Adrenal gland (tissue), 12 donors: Measurements from ENCODE around the gene SPACA5. TPM values are rescaled to one million over a fixed set of nuclear protein-coding genes. Genes with fewer than 3 reads are reported as not detected.
"Not testable (repeated sequence)": the region's sequence is repeated elsewhere in the genome, so short reads cannot be mapped to it uniquely, and the experiment has no call there.

Experiments used
- DNase-seq, 7 donors: peaks; one replicate each; pipeline ENCODE4 v3.0.0-alpha.2; 2019 to 2020
- H3K27ac ChIP-seq, 5 donors: fragments of 200-600 bp; sonication (generic) in 4 of 5; 1 replicate in 3 of 5; 2 replicates in 2 of 5; pipeline versions ENCODE4 v1.5.1 to v1.8.0; 2016 to 2020; ENCODE audit warnings: mild to moderate bottlenecking in 1 of 5
- H3K27me3 ChIP-seq: fragments of 200-600 bp; 2 replicates; pipeline ENCODE4 v1.8.0; 2021
- H3K36me3 ChIP-seq, 2 donors: fragments of 200-600 bp; replicated peaks in 1 of 2; 1 replicate in 1 of 2; 2 replicates in 1 of 2; pipeline versions ENCODE4 v1.5.1 to v1.8.0; 2018 to 2022
- H3K4me1 ChIP-seq, 2 donors: fragments of 200-600 bp; replicated peaks in 1 of 2; 1 replicate in 1 of 2; 2 replicates in 1 of 2; pipeline versions ENCODE4 v1.5.1 to v1.8.0; 2018 to 2021
- H3K4me3 ChIP-seq, 4 donors: fragments of 200-600 bp; sonication (generic) in 3 of 4; one replicate each; pipeline ENCODE4 v1.5.1; 2016 to 2018
- H3K9me3 ChIP-seq, 3 donors: fragments of 200-600 bp; sonication (generic) in 1 of 3; replicated peaks in 1 of 3; 1 replicate in 2 of 3; 2 replicates in 1 of 3; pipeline versions ENCODE4 v1.5.1 to v1.8.0; 2016 to 2021
- CTCF ChIP-seq, 6 experiments: fragments of 450-650 bp in 4 of 6; fragments of 200-600 bp in 2 of 6; sonication (generic) in 1 of 6; IDR thresholded peaks; 1 replicate in 5 of 6; 2 replicates in 1 of 6; pipeline versions ENCODE4 v1.5.1 to v1.8.0; 2016 to 2021; ENCODE audit warnings: antibody characterized with exemption in 6 of 6, mild to moderate bottlenecking in 2 of 6, moderate library complexity in 1 of 6
- POLR2A ChIP-seq, 2 donors: fragments of 450-650 bp; IDR thresholded peaks; one replicate each; pipeline ENCODE4 v1.6.1; 2017; ENCODE audit warnings: antibody characterized with exemption in 2 of 2, mild to moderate bottlenecking in 2 of 2, moderate library complexity in 1 of 2
- WGBS, 4 donors: extraction: QIAGEN DNeasy Blood & Tissue Kit in 2 of 4; methylation state at CpG; one replicate each; pipeline versions ENCODE4 v1.1.5 to v1.1.7; 2013 to 2017; 5-methylcytosine and 5-hydroxymethylcytosine counted together
- intact Hi-C, 2 donors: fragments of 100-400 bp; cut with DNase I; formaldehyde crosslinking; loops; one replicate each; pipeline versions ENCODE4 v1.14.1 to v1.15.0; 2022 to 2023
- polyA plus RNA-seq, 3 donors: library from polyadenylated mRNA; stranded (reverse); fragments of 200-250 nt in 2 of 3; fragments of 350-450 nt in 1 of 3; fragmentation: Illumina TruSeq in 1 of 3; extraction: RNeasy Lipid Tissue Mini Kit (QIAGEN cat#74804) in 1 of 3; gene quantifications; one replicate each; pipeline ENCODE4 v1.2.3, GENCODE V29; 2013 to 2014
- total RNA-seq, 9 donors: library from RNA; depleted of rRNA in 4 of 9; stranded (reverse); fragments of >200 nt in 4 of 9; fragments of 120-200 nt in 1 of 9; fragmentation: NEBNext Ultra II Directional in 1 of 9; extraction: Animal tissue kit (Norgen Biotek cat#: 25700) in 1 of 9; gene quantifications; one replicate each; pipeline versions ENCODE4 v1.1.0 to v1.2.4, GENCODE V29; 2013 to 2023
- donor health status: healthy with polysubstance abuse.
- donor health status: Bipolar disorder and iron deficiency.
- donor health status: DM: yes; HTN: yes; CAD: no.
- donor health status: DM: no; HTN: no; CAD: no.
- donor health status: DM: no; HTN: no; CAD: no.
- donor health status: DM: yes; HTN: yes; CAD: no.

The SPACA5 gene
- total and polyA plus RNA-seq, 12 donors, result not detected

- intact Hi-C loops, result no loop called here
- WGBS, 4 donors, result 0 to 33% (median 16%) methylated on average over 29 to 30 of the region's 30 CpGs
- Histone ChIP-seq H3K27me3 (no peaks in the 10 kb centered on the region), H3K9me3 (no peaks in the 10 kb centered on the region), H3K27ac (peak overlapping the region; percentile 53 to 96 (median 76)), H3K4me3 (peak overlapping the region in 3 of 4 donors; percentile 15 to 51 (median 27)), H3K36me3 (no peaks in the 10 kb centered on the region), H3K4me1 (no peaks in the 10 kb centered on the region)
- TF ChIP-seq CTCF (IDR thresholded peaks at IDR 0.05), result no peak
- peak in 1 of 2 donors; percentile 7 for TF ChIP-seq POLR2A (IDR thresholded peaks at IDR 0.05)
- DNase-seq, result peak; percentile 61 to 84 (median 73)
Observed at GRCh38 chrX:48021026-48021900, 14.5 kb downstream of the SPACA5 start.

- intact Hi-C loops, result no loop called here
- TF ChIP-seq POLR2A (IDR thresholded peaks at IDR 0.05) (no peak), CTCF (IDR thresholded peaks at IDR 0.05) (no peak)
- 47 to 73% (median 61%) methylated on average over 1 to 3 of the region's 3 CpGs for WGBS, 4 donors
- Histone ChIP-seq H3K36me3 (no peaks in the 10 kb centered on the region), H3K9me3 (no peaks in the 10 kb centered on the region), H3K4me1 (no peaks in the 10 kb centered on the region), H3K4me3 (no peak overlapping the region), H3K27ac (no peak overlapping the region), H3K27me3 (no peaks in the 10 kb centered on the region)
- DNase-seq, result no peak
Observed at GRCh38 chrX:48022100-48022499, 15.3 kb downstream of the SPACA5 start.

DNA sequence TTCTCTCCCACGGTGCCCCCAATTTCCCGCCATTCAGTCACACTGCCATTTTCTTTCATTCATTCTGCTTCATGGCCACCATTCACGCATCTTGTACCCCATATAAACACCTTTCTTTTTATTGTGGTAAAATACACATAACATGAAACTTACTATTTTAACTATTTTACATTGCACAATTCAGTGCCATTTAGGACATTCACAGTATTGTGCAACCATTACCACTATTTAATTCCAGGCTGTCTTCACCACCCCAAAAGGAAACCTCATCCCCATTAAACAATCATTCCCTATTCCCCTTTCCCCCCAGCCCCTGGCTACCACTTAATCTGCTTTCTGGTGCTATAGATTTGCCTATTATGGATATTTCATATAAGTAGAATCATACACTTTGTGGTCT is 15.9 kb downstream of the SPACA5 start:
- Histone ChIP-seq H3K4me3 (no peak overlapping the region), H3K4me1 (no peaks in the 10 kb centered on the region), H3K36me3 (no peaks in the 10 kb centered on the region), H3K9me3 (no peaks in the 10 kb centered on the region), H3K27ac (no peak overlapping the region), H3K27me3 (no peaks in the 10 kb centered on the region)
- DNase-seq, result no peak
- 83 to 94% (median 90%) methylated on average over 3 of the region's 3 CpGs for WGBS, 4 donors
- intact Hi-C loops, result no loop called here
- no peak for TF ChIP-seq CTCF (IDR thresholded peaks at IDR 0.05)
- TF ChIP-seq POLR2A (IDR thresholded peaks at IDR 0.05), result no peak

- Histone ChIP-seq H3K36me3 (no peaks in the 10 kb centered on the region), H3K9me3 (no peaks in the 10 kb centered on the region), H3K27me3 (no peaks in the 10 kb centered on the region), H3K27ac (peak overlapping the region in 1 of 5 donors; percentile 14), H3K4me1 (no peaks in the 10 kb centered on the region), H3K4me3 (no peak overlapping the region)
- peak; percentile 49 to 64 (median 56) for TF ChIP-seq CTCF (IDR thresholded peaks at IDR 0.05)
- no peak for TF ChIP-seq POLR2A (IDR thresholded peaks at IDR 0.05)
- 0 to 27% (median 5%) methylated on average over 4 to 7 of the region's 7 CpGs for WGBS, 4 donors
- peak; percentile 33 to 69 (median 50) for DNase-seq
- intact Hi-C loops, result no loop called here
Observed at GRCh38 chrX:48025561-48025960, 18.8 kb downstream of the SPACA5 start.

GRCh38 chrX:48027545-48027944 is 20.8 kb downstream of the SPACA5 start:
- H3K36me3 ChIP-seq, H3K27ac ChIP-seq, DNase-seq, H3K4me1 ChIP-seq, intact Hi-C loops, H3K4me3 ChIP-seq, H3K9me3 ChIP-seq, H3K27me3 ChIP-seq: not testable (repeated sequence)
- 65 to 81% (median 74%) methylated on average over 3 to 4 of the region's 4 CpGs; no CpG with 5 or more reads in 1 of the 4 donors for WGBS, 4 donors
